Motor neuron (in vitro differentiated cells): ENCODE data around the gene GCFC2. TPM values are rescaled to one million over a fixed set of nuclear protein-coding genes. Genes with fewer than 3 reads are reported as not detected.

ENCODE experiments used
- ATAC-seq, 8 experiments: fragments of 200-7000 bp; cut with Tn5 transposase; replicated peaks in 6 of 8; 2 replicates each; pipeline ENCODE4 v1.8.0; 2021; ENCODE audit warnings: mild to moderate bottlenecking in 8 of 8, moderate library complexity in 8 of 8
- H3K27ac ChIP-seq, 2 donors: fragments of 250-450 bp; sonication (Bioruptor Pico); 2 replicates each; pipeline ENCODE4 v1.9.0; 2021; ENCODE audit warnings: antibody characterized with exemption in 2 of 2, mild to moderate bottlenecking in 2 of 2, moderate library complexity in 1 of 2
- H3K4me1 ChIP-seq, 2 donors: fragments of 250-450 bp; sonication (Bioruptor Pico); replicated peaks in 1 of 2; 2 replicates each; pipeline ENCODE4 v1.6.1; 2021; ENCODE audit warnings: antibody characterized with exemption in 2 of 2, mild to moderate bottlenecking in 2 of 2, moderate library complexity in 1 of 2
- H3K4me3 ChIP-seq, 5 donors: fragments of 250-450 bp; sonication (Bioruptor Pico); 2 replicates each; pipeline ENCODE4 v1.9.0; 2021; ENCODE audit warnings: antibody characterized with exemption in 5 of 5, mild to moderate bottlenecking in 5 of 5, moderate library complexity in 4 of 5
- WGBS, 10 experiments: fragments of 450-650 bp; shearing (Covaris generic); methylation state at CpG; one replicate each; pipeline ENCODE4 v1.0.0; 2022; 5-methylcytosine and 5-hydroxymethylcytosine counted together
- in situ Hi-C, 9 experiments: fragments of 400-800 bp; cut with MboI; loops; one replicate each; pipeline ENCODE4 v1.15.0; 2021; ENCODE audit warnings: low sequenced_read_pairs in 9 of 9, low pct_unique_long_range_greater_than_20kb in 2 of 9; ENCODE audit not compliant: unreplicated experiment in 9 of 9
- total RNA-seq, 8 experiments: library from RNA; unstranded; fragments of 300-600 nt; gene quantifications; 2 replicates each; pipeline versions ENCODE4 v1.2.3 to v1.2.4, GENCODE V29; 2022

Gene GCFC2
- total RNA-seq, 8 experiments from 2014 or later: 13.2 to 29.8 (median 15.9) TPM

DNA sequence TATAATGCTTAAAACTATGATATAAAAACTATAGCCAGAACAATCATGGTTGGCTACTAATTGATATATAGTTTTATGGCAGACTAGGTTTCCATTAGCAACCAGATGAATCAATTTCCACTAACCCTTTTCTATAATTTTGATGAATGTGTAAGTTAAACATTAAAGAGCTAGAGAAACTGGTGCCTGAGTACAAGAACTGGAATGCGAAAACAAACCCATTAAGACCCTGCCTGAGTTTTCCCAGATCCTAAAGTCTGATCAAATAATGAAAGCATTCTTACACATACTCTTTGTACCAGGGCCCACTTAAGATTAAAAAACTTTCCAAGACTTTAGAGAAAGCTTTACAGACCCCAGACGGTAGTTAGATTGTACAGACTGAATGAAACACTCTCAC is 42.8 kb downstream of the GCFC2 start:
- in situ Hi-C loops: no loop called here
- no peak overlapping the region for H3K27ac ChIP-seq
- 58 to 100% (median 81%) methylated on average over 1 to 2 of the region's 2 CpGs; no CpG with 5 or more reads in 2 of the 10 experiments for WGBS, 10 experiments
- H3K4me3 ChIP-seq: no peak overlapping the region
- no peaks in the 10 kb centered on the region for H3K4me1 ChIP-seq
- ATAC-seq: peak in 1 of 8 experiments; percentile 37

DNA sequence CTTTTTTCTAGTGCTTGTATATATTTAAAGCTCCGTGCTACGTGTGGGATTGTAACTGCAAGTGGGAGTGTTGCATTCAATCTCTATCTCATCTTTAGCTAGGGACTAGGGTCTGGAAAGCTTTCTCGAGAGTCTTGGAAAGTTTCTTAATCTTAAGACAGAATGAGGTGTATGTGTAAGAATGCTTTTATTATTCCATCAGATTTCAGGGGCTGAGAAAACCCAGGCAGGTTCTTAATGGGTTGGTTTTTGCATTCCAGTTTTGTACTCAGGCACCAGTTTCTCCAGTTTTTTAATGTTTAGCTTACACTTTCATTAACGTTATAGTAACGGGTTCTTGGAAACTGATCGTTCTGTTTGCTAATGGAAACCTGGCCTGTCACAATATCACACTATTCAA is 43.8 kb downstream of the GCFC2 start:
- no peak overlapping the region for H3K4me3 ChIP-seq
- H3K27ac ChIP-seq: no peak overlapping the region
- in situ Hi-C loops: no loop called here
- ATAC-seq: no peak
- H3K4me1 ChIP-seq: no peaks in the 10 kb centered on the region
- WGBS, 10 experiments: 46 to 100% (median 91%) methylated on average over 2 to 6 of the region's 6 CpGs

DNA sequence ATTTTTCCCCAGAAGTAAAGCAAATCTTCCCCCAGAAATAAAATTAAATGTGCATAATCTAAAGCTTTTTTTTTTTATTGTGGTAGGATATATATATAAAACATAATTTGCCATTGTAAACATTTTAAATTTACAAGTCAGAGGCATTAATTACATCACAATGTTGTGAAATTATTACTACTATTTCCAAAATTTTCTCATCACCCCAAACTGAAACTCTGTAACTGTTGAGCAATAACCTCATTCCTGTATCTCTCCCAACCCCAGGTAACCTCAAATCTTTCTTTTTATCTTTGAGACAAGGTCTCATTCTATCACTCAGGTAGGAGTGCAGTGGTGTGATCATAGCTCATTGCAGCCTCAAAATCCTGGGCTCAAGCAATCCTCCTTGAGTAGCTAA is 52.9 kb downstream of the GCFC2 start:
- in situ Hi-C loops: no loop called here

DNA sequence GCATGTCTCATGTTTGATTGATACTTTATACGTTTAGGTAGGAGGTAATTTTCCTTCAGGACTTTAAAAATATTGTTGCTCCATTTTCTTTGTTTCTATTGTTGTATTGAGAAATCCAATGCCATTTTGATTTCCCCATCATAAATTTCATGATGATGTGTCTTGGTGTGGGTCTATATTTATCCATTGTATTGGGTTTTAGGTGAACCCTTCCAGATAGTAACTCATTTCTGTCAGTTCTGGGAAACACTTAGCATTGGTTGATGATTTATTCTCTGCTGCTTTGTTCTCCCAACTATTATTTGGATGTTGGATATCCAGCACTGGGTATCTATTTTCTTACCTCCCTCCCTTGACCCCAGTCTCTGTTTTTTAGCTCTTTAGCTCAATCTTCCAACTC is 54.2 kb downstream of the GCFC2 start:
- Histone ChIP-seq H3K4me3 (no peak overlapping the region), H3K27ac (no peak overlapping the region), H3K4me1 (no peaks in the 10 kb centered on the region)
- in situ Hi-C loops: no loop called here
- ATAC-seq: no peak
- WGBS, 10 experiments: 38 to 100% (median 94%) methylated on average over 1 of the region's 1 CpG; no CpG with 5 or more reads in 6 of the 10 experiments

More for the DNA sequence above, 52.9 kb downstream of the GCFC2 start:
- H3K4me3 ChIP-seq: no peak overlapping the region
- no peak overlapping the region for H3K27ac ChIP-seq
- no peaks in the 10 kb centered on the region for H3K4me1 ChIP-seq
- ATAC-seq: no peak

DNA sequence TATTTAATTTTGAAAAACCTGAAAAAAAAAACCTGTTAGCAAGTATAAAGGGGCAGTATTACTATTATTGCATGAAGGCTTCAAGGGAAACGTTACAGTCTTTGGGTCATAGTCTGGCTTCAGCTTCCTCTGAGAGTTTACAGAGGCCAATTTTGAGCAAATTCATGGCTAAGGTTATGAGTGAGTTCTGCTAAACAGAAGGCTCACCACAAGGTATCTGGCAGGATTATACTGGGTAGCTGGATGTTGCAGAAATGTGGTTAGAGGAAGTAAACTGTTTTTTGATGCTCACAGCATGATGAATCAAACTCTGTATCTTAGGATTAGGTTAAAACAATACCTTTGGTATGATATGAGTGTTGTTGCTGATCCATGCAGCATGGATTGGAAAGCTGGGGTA is 54.9 kb downstream of the GCFC2 start:
- in situ Hi-C loops: no loop called here
- ATAC-seq: no peak
- Histone ChIP-seq H3K27ac (no peak overlapping the region), H3K4me3 (no peak overlapping the region), H3K4me1 (no peaks in the 10 kb centered on the region)
- 50 to 100% (median 86%) methylated on average over 1 of the region's 1 CpG; no CpG with 5 or more reads in 2 of the 10 experiments for WGBS, 10 experiments

DNA sequence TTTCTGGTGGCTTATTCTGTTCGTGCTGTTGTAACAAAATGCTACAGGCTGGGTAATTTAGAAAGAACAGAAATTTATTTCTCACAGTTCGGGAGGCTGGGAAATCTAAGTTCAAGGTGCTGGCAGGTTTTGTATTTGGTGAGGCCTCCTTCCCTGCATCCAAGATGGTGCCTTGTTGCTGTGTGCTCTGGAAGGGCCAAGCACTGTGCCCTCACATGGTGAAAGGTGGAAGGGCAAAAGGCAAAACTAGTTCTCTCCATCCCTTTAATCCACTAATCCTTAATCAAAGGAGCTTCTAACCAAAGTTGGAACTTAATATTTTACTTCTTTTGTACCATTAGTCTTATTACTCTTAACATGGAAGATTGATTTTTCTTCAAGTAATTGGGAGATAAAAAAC is 56.7 kb downstream of the GCFC2 start:
- 70 to 100% (median 100%) methylated on average over 1 to 2 of the region's 2 CpGs; no CpG with 5 or more reads in 2 of the 10 experiments for WGBS, 10 experiments
- no peak for ATAC-seq
- in situ Hi-C loops: no loop called here
- Histone ChIP-seq H3K4me1 (no peaks in the 10 kb centered on the region), H3K27ac (no peak overlapping the region), H3K4me3 (no peak overlapping the region)

DNA sequence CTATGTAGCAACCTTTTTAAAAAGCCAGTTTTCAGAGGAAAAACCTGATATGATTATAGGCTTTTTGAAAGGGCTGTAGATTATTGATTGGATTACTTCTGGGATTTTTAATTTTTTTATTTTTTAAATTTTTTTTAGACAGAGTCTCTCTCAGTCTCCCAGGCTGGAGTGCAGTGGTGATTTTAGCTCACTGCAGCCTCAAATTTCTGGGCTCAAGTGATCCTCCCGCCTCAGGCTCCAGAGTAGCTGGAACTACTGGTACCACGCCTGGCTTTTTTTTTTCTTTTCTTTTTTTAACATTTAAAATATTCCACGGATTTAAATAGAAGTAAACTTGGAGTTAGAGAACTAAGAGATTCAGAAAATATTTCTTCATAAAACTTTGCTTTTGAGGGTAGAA is 62.9 kb downstream of the GCFC2 start:
- 29 to 100% (median 60%) methylated on average over 1 to 3 of the region's 3 CpGs; no CpG with 5 or more reads in 1 of the 10 experiments for WGBS, 10 experiments
- Histone ChIP-seq H3K4me1 (peaks cover 0 to 3% of the 10 kb centered on the region in 2 donors), H3K4me3 (peak overlapping the region; percentile 83 to 97 (median 93)), H3K27ac (no peak overlapping the region)
- no peak for ATAC-seq
- in situ Hi-C loops: loop anchor here in 1 of 9 experiments (25.0 kb wide), 1 partner anchor 960 kb away; no protein-coding TSS in a partner anchor

DNA sequence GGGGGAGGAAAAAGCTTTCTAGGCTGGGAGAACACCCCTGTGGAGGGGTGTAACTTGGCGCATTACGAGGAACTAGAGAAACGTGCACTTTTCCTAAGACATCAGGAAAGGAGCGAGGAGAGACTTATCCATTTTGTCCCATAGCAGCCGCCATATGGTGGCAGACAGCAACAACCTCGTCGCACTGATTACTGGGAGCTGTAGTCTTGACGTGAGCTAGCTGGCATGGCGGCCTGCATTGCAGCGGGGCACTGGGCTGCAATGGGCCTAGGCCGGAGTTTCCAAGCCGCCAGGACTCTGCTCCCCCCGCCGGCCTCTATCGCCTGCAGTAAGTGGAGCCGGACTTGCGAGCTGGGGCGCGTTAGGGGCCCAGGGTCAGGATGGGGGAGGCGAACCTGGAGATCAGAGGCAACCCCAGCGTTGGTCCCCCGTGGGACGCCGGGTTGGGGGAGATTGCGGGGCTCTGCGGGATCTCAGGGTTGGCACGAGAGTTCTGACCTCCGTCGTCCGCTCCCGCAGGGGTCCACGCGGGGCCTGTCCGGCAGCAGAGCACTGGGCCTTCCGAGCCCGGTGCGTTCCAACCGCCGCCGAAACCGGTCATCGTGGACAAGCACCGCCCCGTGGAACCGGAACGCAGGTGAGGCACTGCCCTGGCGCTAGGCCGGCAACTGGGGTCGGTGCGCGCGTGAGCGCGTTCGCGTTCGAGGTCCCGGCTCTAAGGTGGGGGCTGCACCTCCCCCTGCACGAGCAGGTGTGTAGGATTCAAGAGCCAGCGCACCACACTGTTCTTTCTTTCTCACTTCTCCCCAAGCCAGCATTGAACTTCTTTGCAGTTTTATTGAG is 63.9 kb downstream of the GCFC2 start, which contains the start of gene MRPL19:
Gene MRPL19 (plus strand): TSS at position 201 of the 843 bp plus-strand sequence. CDS start 25 bp downstream, at position 226.
- peaks cover 0 to 3% of the 10 kb centered on the region in 2 donors for H3K4me1 ChIP-seq
- peak; percentile 97 to 99 (median 98) for ATAC-seq
- 0 to 20% (median 0%) methylated on average over 1 to 24 of the region's 60 CpGs; no CpG with 5 or more reads in 2 of the 10 experiments for WGBS, 10 experiments
- in situ Hi-C loops: loop anchor here in 1 of 9 experiments (25.0 kb wide), 1 partner anchor 960 kb away; no protein-coding TSS in a partner anchor
- H3K4me3 ChIP-seq: peak within 1 kb of the TSS; percentile 83 to 97 (median 93)
- peak within 1 kb of the TSS; percentile 77 to 87 for H3K27ac ChIP-seq

DNA sequence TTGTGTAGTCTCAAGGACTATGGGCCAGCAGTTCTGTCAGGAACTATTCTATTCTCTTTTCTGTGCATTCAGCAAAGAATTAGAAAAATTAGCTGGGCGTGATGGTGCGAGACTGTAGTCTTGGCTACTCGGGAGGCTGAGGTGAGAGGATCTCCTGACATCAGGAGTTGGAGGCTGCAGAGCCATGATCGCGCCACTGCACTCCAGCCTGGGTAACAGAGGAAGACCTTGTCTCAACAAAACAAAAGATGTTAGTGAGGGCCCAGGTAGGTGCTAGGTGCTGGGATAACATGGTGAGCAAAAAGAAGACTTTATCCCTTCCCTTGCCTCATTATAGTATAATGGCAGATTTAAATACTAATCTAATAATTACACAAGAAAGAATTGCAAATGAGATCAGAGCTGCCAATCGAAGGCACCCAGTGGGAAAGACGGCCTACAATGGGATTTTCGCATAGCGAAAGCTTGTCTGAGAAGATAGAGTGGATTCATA is 64.6 kb downstream of the GCFC2 start:
- ATAC-seq: no peak
- 40 to 97% (median 82%) methylated on average over 2 to 8 of the region's 9 CpGs; no CpG with 5 or more reads in 1 of the 10 experiments for WGBS, 10 experiments
- H3K4me1 ChIP-seq: peaks cover 0 to 3% of the 10 kb centered on the region in 2 donors
- in situ Hi-C loops: loop anchor here in 1 of 9 experiments (25.0 kb wide), 1 partner anchor 959 kb away; no protein-coding TSS in a partner anchor
- peak overlapping the region; percentile 77 to 87 for H3K27ac ChIP-seq
- peak overlapping the region; percentile 83 to 97 (median 93) for H3K4me3 ChIP-seq

DNA sequence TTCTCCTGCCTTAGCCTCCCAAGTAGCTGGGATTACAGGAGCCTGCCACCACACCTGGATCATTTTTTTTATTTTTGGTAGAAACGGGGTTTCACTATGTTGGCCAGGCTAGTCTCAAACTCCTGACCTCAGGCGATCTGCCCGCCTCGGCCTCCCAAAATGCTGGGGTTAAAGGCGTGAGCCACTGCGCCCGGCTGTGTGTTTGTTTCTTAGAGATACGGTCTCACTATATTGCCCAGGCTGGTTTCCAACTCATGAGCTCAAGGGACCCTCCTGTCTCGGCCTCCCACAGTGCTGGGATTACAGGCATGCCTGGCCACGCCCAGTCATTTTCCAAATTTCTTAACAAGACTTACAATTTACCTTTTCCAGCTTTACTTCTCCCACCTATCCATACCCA is 65.1 kb downstream of the GCFC2 start:
- WGBS, 10 experiments: 73 to 100% (median 98%) methylated on average over 1 to 5 of the region's 10 CpGs; no CpG with 5 or more reads in 4 of the 10 experiments
- Histone ChIP-seq H3K27ac (no peak overlapping the region), H3K4me3 (no peak overlapping the region), H3K4me1 (peaks cover 0 to 3% of the 10 kb centered on the region in 2 donors)
- ATAC-seq: no peak
- in situ Hi-C loops: loop anchor here in 1 of 9 experiments (25.0 kb wide), 1 partner anchor 958 kb away; no protein-coding TSS in a partner anchor

DNA sequence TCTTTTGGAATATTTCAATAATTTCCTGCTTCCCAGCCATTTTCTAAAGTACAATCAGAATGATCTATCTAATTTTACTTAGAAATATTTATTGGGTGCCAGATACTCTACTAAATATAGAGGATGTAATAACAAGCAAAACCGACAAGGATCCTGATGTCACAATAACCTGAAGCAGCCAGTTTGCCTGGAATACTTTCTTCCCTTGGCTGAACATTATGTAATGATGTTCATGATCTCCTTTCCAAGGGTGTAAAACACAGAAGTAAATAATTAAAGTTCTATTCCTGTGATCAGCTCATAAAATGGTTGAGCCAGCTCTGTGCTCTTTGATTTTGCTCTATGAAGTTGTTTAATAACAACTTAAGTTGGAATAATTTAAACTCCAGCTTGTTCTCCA is 66.7 kb downstream of the GCFC2 start:
- in situ Hi-C loops: loop anchor here in 1 of 9 experiments (25.0 kb wide), 1 partner anchor 957 kb away; no protein-coding TSS in a partner anchor
- no peak overlapping the region for H3K4me3 ChIP-seq
- no peak overlapping the region for H3K27ac ChIP-seq
- H3K4me1 ChIP-seq: peaks cover 0 to 3% of the 10 kb centered on the region in 2 donors
- no peak for ATAC-seq
- 0 to 100% (median 75%) methylated on average over 1 of the region's 1 CpG; no CpG with 5 or more reads in 3 of the 10 experiments for WGBS, 10 experiments

DNA sequence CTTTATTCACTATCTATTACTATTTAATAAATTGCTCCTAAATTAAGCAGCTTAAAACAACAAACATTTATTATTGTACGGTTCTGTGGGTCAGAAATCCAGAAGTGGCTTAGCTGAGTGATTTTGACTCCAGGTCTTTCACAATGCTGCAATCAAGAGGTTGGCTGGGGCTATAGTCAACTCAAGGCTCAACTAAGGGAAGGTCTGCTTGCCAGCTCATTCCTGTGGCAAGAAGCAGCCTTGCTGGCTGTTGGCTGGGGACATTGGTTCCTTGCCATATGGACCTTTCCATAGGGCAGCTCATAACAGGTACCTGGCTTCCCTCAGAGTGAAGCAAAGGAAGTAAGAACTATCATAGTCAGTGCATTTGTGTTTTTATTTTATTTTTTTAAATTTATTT is 69.1 kb downstream of the GCFC2 start:
- Histone ChIP-seq H3K4me1 (no peaks in the 10 kb centered on the region), H3K4me3 (no peak overlapping the region), H3K27ac (no peak overlapping the region)
- no peak for ATAC-seq
- WGBS, 10 experiments: 40 to 100% (median 86%) methylated on average over 1 of the region's 1 CpG; no CpG with 5 or more reads in 2 of the 10 experiments
- in situ Hi-C loops: loop anchor here in 1 of 9 experiments (25.0 kb wide), 1 partner anchor 954 kb away; no protein-coding TSS in a partner anchor

DNA sequence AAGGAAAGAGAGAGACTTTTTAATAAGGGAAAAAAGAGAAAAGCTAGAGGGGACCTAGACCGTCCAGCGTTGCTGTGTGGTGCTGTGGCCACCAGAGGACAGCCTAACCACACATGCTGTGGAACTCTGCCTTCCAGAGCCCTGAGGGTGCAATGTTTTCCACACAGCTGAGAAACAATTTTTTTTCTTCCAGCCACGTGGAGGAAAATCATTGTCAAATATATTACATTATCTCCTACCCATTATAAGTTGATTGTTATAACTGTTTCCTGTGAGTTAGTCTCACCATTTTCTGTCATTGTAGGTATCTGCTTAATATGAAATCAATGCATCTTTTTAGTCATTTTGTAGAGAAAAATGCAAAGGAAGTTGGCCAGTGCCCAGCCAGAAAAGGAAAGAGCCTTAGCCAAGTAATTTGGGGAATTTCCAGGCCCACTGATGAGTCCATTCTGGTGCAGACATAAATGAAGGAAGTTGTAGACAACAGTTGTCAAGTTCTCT is 70.0 kb downstream of the GCFC2 start:
- peak; percentile 84 to 100 (median 92) for ATAC-seq
- in situ Hi-C loops: loop anchor here in 1 of 9 experiments (25.0 kb wide), 1 partner anchor 953 kb away; no protein-coding TSS in a partner anchor
- Histone ChIP-seq H3K4me1 (no peaks in the 10 kb centered on the region), H3K27ac (no peak overlapping the region), H3K4me3 (no peak overlapping the region)
- WGBS, 10 experiments: 0 to 6% (median 0%) methylated on average over 1 to 3 of the region's 3 CpGs; no CpG with 5 or more reads in 3 of the 10 experiments
